MCF 10A (cell line): ENCODE results near the gene TBC1D24. TPM values are rescaled to one million over a fixed set of nuclear protein-coding genes. Genes with fewer than 3 reads are reported as not detected.
A peak's percentile ranks its signal among the peaks of the same experiment; 100 is the strongest.

Experiments used
- BruUV-seq: library from RNA; stranded (reverse); fragments of 400-500 nt; replicated peaks from 2 replicates; lab custom pipeline; 2021; lab: Mats Ljungman, UMichigan
- CTCF ChIA-PET: fragments of 300-600 bp; sonication (Branson Sonifier 250); formaldehyde crosslinking; extraction: SDS; loops from one replicate; lab custom pipeline; 2021; ENCODE audit warnings: antibody characterized with exemption, inconsistent platforms; lab: Yijun Ruan, JAX
- POLR2A ChIA-PET: fragments of 300-600, 350-650 bp; sonication (Branson Sonifier 250); formaldehyde crosslinking; extraction: SDS; loops from one replicate; lab custom pipeline; 2020; ENCODE audit warnings: antibody characterized with exemption, inconsistent platforms; lab: Yijun Ruan, JAX
- DNase-seq: peaks from one replicate; pipeline ENCODE4 v3.0.0-alpha.2; 2018; ENCODE audit not compliant: unreplicated experiment
- H3K27ac Mint-ChIP-seq: one replicate; pipeline ENCODE4 v1.8.0; 2022; ENCODE audit warnings: mild to moderate bottlenecking, low read depth, mixed read lengths; ENCODE audit not compliant: unreplicated experiment
- H3K27me3 Mint-ChIP-seq: one replicate; pipeline ENCODE4 v1.8.0; 2022; ENCODE audit warnings: mixed read lengths; ENCODE audit not compliant: insufficient read depth, unreplicated experiment
- H3K36me3 Mint-ChIP-seq: one replicate; pipeline ENCODE4 v1.8.0; 2022; ENCODE audit warnings: mild to moderate bottlenecking, moderate library complexity, mixed read lengths; ENCODE audit not compliant: insufficient read depth, unreplicated experiment
- H3K4me1 Mint-ChIP-seq: one replicate; pipeline ENCODE4 v1.8.0; 2022; ENCODE audit warnings: mixed read lengths; ENCODE audit not compliant: insufficient read depth, unreplicated experiment
- H3K4me3 Mint-ChIP-seq: one replicate; pipeline ENCODE4 v1.8.0; 2022; ENCODE audit warnings: mild to moderate bottlenecking, moderate library complexity, mixed read lengths; ENCODE audit not compliant: unreplicated experiment
- H3K9me3 Mint-ChIP-seq: one replicate; pipeline ENCODE4 v1.8.0; 2022; ENCODE audit warnings: mixed read lengths; ENCODE audit not compliant: unreplicated experiment
- CTCF ChIP-seq: fragments of 200-600 bp; IDR thresholded peaks from one replicate; pipeline ENCODE4 v1.8.0; 2022; ENCODE audit warnings: antibody characterized with exemption, mild to moderate bottlenecking; ENCODE audit not compliant: unreplicated experiment
- intact Hi-C: fragments of 100-400 bp; cut with micrococcal nuclease; formaldehyde crosslinking; loops from 2 replicates; pipeline ENCODE4 v1.14.1; 2022
- total RNA-seq: library from RNA; stranded (reverse); gene quantifications from 2 replicates; pipeline ENCODE4 v1.2.3, GENCODE V29; 2022

The TBC1D24 gene
- total RNA-seq, 1 experiment from 2014 or later = 8.1 TPM

- Mint-ChIP-seq H3K27ac (no peak overlapping the region), H3K27me3 (no peaks in the 10 kb centered on the region), H3K4me3 (no peak overlapping the region), H3K4me1 (peaks cover 4% of the 10 kb centered on the region), H3K9me3 (no peaks in the 10 kb centered on the region), H3K36me3 (no peaks in the 10 kb centered on the region)
- DNase-seq = no peak
- intact Hi-C loops = no loop called here
- no TSS peak for BruUV-seq
- TF ChIP-seq CTCF = no peak
- POLR2A ChIA-PET = interaction anchor here (0.6 to 1.9 kb wide), 5 partner anchors 15 to 201 kb away, joined by 3 to 9 read pairs (median 3); no protein-coding TSS in a partner anchor
- CTCF ChIA-PET = interaction anchor here (0.7 to 1.1 kb wide), 4 partner anchors 39 to 55 kb away, joined by 3 to 7 read pairs (median 3); no protein-coding TSS in a partner anchor
Observed at GRCh38 chr16:2469399-2470233, 5.3 kb upstream of the TBC1D24 start.

- H3K4me1 Mint-ChIP-seq = peaks cover 4% of the 10 kb centered on the region
- no peak for TF ChIP-seq CTCF
- H3K4me3 Mint-ChIP-seq = no peak overlapping the region
- intact Hi-C loops = no loop called here
- no peaks in the 10 kb centered on the region for H3K27me3 Mint-ChIP-seq
- no peaks in the 10 kb centered on the region for H3K9me3 Mint-ChIP-seq
- H3K27ac Mint-ChIP-seq = no peak overlapping the region
- H3K36me3 Mint-ChIP-seq = no peaks in the 10 kb centered on the region
- CTCF ChIA-PET = interaction anchor here (0.7 to 0.9 kb wide), 3 partner anchors 40 to 54 kb away, joined by 3 to 7 read pairs (median 3); no protein-coding TSS in a partner anchor
- BruUV-seq = no TSS peak
- POLR2A ChIA-PET = interaction anchor here (0.7 to 1.9 kb wide), 2 partner anchors 40 to 233 kb away, joined by 3 to 9 read pairs; no protein-coding TSS in a partner anchor
- no peak for DNase-seq
Observed at GRCh38 chr16:2470234-2470601, 4.7 kb upstream of the TBC1D24 start.

GRCh38 chr16:2470603-2471015 is 4.3 kb upstream of the TBC1D24 start:
- ChIA-PET POLR2A (interaction anchor here (0.7 to 1.9 kb wide), 2 partner anchors 40 to 234 kb away, joined by 3 to 9 read pairs; no protein-coding TSS in a partner anchor), CTCF (interaction anchor here (0.7 to 0.9 kb wide), 3 partner anchors 40 to 54 kb away, joined by 3 to 7 read pairs (median 3); no protein-coding TSS in a partner anchor)
- peak; percentile 53 for DNase-seq
- H3K9me3 Mint-ChIP-seq = no peaks in the 10 kb centered on the region
- no peaks in the 10 kb centered on the region for H3K36me3 Mint-ChIP-seq
- H3K27me3 Mint-ChIP-seq = no peaks in the 10 kb centered on the region
- no peak for TF ChIP-seq CTCF
- peaks cover 4% of the 10 kb centered on the region for H3K4me1 Mint-ChIP-seq
- no peak overlapping the region for H3K4me3 Mint-ChIP-seq
- no TSS peak for BruUV-seq
- H3K27ac Mint-ChIP-seq = no peak overlapping the region
- intact Hi-C loops = no loop called here

GRCh38 chr16:2471016-2471652 is 3.8 kb upstream of the TBC1D24 start, which contains the start of gene NTN3:
Gene NTN3, plus strand, starts transcription at chr16:2471297. Its CDS starts 405 bp downstream, at chr16:2471702.
- ChIA-PET CTCF (no interaction called here), POLR2A (interaction anchor here (1.9 kb wide), 1 partner anchor 41 kb away, joined by 9 read pairs; no protein-coding TSS in a partner anchor)
- TF ChIP-seq CTCF = no peak
- Mint-ChIP-seq H3K9me3 (no peaks in the 10 kb centered on the region), H3K4me3 (no peak within 1 kb of the TSS), H3K27me3 (no peaks in the 10 kb centered on the region), H3K36me3 (no peaks in the 10 kb centered on the region), H3K27ac (no peak within 1 kb of the TSS), H3K4me1 (peaks cover 4% of the 10 kb centered on the region)
- intact Hi-C loops = no loop called here
- no peak for DNase-seq
- no TSS peak for BruUV-seq
